DND-41 (cell line): ENCODE measurements around the gene HSP90AB1.

ENCODE experiments used
- CTCF ChIP-seq: IDR thresholded peaks from 2 replicates; pipeline ENCODE4 v1.5.1; 2012; ENCODE audit warnings: borderline replicate concordance, low read length, moderate library complexity, mild to moderate bottlenecking; ENCODE audit not compliant: poor library complexity, severe bottlenecking; ENCODE audit errors: extremely low read depth
- EZH2 ChIP-seq: IDR thresholded peaks from 3 replicates; pipeline ENCODE4 v1.6.1; 2012; ENCODE audit warnings: borderline replicate concordance, low read depth, mild to moderate bottlenecking, moderate library complexity, low read length, inconsistent platforms; ENCODE audit not compliant: severe bottlenecking

GRCh38 chr6:44257025-44257752 is 10.3 kb downstream of the HSP90AB1 start, which contains the start of gene SLC35B2:
- TF ChIP-seq CTCF = peak; percentile 84
- TF ChIP-seq EZH2 = no peak
